Measurements from ENCODE around the gene NTM. TPM values are rescaled to one million over a fixed set of nuclear protein-coding genes. Genes with fewer than 3 reads are reported as not detected.

NTM gene
- total RNA-seq, 1 donor from 2014 or later: not detected

DNA sequence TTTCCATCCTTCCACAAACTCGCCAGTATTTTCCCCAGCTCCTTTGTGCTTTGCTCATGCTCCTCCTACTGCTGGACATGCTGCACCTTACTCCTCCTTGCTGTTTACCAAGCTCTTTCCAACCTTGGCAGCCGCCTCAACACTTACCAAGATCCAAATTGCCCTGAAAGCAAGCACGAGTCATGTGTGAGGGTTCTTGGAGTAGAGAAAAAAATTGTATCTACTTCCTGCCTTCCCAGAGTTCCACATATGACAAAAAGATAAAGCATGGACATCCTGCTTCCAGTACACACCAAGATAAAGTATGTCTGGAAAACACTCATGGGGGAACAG, 767.5 kb downstream of the NTM start:
- Mint-ChIP-seq H3K4me1 (no peaks in the 10 kb centered on the region), H3K4me3 (no peak overlapping the region), H3K27ac (no peak overlapping the region), H3K27me3 (no peaks in the 10 kb centered on the region), H3K36me3 (ENCODE audit: low read depth) (no peaks in the 10 kb centered on the region), H3K9me3 (peaks cover 2% of the 10 kb centered on the region)
- ChIA-PET POLR2A (no interaction called here), CTCF (no interaction called here)
- ATAC-seq (ENCODE audit: low read depth) (no peak), DNase-seq (no peak)
- TF ChIP-seq, protein P1, sequence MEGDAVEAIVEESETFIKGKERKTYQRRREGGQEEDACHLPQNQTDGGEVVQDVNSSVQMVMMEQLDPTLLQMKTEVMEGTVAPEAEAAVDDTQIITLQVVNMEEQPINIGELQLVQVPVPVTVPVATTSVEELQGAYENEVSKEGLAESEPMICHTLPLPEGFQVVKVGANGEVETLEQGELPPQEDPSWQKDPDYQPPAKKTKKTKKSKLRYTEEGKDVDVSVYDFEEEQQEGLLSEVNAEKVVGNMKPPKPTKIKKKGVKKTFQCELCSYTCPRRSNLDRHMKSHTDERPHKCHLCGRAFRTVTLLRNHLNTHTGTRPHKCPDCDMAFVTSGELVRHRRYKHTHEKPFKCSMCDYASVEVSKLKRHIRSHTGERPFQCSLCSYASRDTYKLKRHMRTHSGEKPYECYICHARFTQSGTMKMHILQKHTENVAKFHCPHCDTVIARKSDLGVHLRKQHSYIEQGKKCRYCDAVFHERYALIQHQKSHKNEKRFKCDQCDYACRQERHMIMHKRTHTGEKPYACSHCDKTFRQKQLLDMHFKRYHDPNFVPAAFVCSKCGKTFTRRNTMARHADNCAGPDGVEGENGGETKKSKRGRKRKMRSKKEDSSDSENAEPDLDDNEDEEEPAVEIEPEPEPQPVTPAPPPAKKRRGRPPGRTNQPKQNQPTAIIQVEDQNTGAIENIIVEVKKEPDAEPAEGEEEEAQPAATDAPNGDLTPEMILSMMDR (IDR thresholded peaks at IDR 0.05): no peak
- intact Hi-C loops (cut with micrococcal nuclease): no loop called here

DNA sequence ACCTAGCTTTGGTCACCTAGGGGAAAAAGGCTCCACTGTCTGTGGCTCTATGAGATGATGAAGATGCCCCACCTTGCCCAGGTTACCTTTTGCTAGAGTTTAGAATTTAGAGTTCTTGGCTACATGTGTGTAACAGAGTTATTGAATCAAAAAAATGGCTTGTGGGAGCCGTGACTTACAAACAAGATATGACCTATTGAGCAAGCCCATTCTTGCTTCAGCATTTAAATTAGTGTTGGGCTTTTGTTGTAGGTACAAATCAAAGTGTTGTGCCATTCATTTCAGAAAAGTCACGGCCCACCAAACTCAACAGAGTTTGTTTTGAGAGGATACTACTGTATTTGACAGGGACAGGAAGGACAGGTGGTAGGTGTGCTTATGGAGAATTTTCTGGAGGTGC, 768.8 kb downstream of the NTM start:
- TF ChIP-seq, protein P1 (IDR thresholded peaks at IDR 0.05): no peak
- Mint-ChIP-seq H3K27ac (no peak overlapping the region), H3K27me3 (no peaks in the 10 kb centered on the region), H3K9me3 (peaks cover 2% of the 10 kb centered on the region), H3K4me1 (no peaks in the 10 kb centered on the region), H3K4me3 (no peak overlapping the region), H3K36me3 (ENCODE audit: low read depth) (no peaks in the 10 kb centered on the region)
- ChIA-PET POLR2A (no interaction called here), CTCF (no interaction called here)
- DNase-seq (no peak), ATAC-seq (ENCODE audit: low read depth) (no peak)
- intact Hi-C loops (cut with micrococcal nuclease): no loop called here

DNA sequence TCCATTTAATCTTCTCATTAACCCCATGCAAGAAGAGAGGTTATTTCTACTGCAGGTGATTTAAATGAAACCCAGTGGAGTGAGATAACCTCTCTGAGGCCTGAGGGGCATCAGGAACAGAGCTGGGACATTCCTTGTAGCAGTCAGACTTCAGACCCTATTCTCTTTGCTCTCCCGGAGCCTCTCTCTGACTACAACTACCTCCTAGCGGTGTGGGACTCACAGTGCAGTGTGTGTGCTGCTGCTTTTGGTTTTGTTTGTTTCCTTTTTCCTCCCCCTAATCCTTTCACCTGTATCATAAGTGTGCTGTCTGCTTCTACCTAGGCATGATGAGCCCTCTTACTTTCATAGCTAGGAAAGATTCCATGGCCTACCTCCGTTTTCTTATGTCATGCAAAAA, 769.6 kb downstream of the NTM start:
- intact Hi-C loops (cut with micrococcal nuclease): no loop called here
- Mint-ChIP-seq H3K4me3 (no peak overlapping the region), H3K9me3 (peaks cover 2% of the 10 kb centered on the region), H3K4me1 (no peaks in the 10 kb centered on the region), H3K27me3 (no peaks in the 10 kb centered on the region), H3K36me3 (ENCODE audit: low read depth) (no peaks in the 10 kb centered on the region), H3K27ac (no peak overlapping the region)
- ATAC-seq (ENCODE audit: low read depth) (no peak), DNase-seq (no peak)
- ChIA-PET POLR2A (no interaction called here), CTCF (no interaction called here)
- TF ChIP-seq, protein P1 (IDR thresholded peaks at IDR 0.05): no peak

DNA sequence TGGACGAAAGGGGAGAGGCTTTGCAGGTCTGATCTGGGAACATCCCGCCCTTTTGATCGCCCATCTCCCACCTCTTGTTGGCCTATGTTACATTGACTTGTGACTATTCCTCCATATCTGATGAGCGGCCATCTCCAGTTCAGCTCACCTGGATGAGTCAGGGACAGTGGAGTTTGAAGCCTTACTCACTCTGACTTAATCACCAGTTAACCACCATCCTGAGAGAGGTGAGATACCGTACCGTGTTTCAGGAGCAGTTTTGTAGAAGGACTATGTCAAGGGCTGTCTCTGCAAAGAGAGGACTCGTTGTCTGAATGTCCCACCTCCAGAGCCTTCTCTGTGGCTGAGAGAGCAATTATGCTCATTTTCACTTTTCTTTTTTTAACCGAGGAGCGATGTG, 771.7 kb downstream of the NTM start:
- TF ChIP-seq, protein P1 (IDR thresholded peaks at IDR 0.05): no peak
- intact Hi-C loops (cut with micrococcal nuclease): no loop called here
- Mint-ChIP-seq H3K9me3 (peaks cover 2% of the 10 kb centered on the region), H3K27me3 (no peaks in the 10 kb centered on the region), H3K4me3 (no peak overlapping the region), H3K4me1 (no peaks in the 10 kb centered on the region), H3K36me3 (ENCODE audit: low read depth) (no peaks in the 10 kb centered on the region), H3K27ac (no peak overlapping the region)
- ChIA-PET CTCF (no interaction called here), POLR2A (no interaction called here)
- ATAC-seq (ENCODE audit: low read depth) (no peak), DNase-seq (no peak)

DNA sequence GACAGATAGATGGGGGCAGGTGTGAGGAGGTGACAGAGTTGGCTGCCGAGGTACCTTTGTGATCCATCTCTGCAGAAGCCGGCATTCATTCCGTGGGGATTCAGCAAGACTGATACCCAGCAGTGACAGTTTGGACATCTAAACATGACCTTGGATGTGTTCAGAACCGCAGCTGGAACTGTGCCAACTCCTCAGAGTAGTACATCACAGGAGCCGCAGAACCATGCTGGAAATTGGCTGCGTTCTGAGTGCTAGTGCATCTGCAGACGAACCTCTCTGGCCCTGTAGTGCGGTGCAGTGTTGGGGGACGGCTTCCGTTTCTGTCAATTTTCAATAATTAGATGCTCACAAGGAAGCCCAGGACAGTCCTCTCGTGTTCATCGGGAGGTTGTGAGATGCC, 772.1 kb downstream of the NTM start:
- POLR2A ChIA-PET: no interaction called here
- ATAC-seq (ENCODE audit: low read depth) (no peak), DNase-seq (no peak)
- TF ChIP-seq, protein P1 (IDR thresholded peaks at IDR 0.05): no peak
- no peaks in the 10 kb centered on the region for H3K4me1 Mint-ChIP-seq
- no peaks in the 10 kb centered on the region for H3K27me3 Mint-ChIP-seq
- H3K27ac Mint-ChIP-seq: no peak overlapping the region
- intact Hi-C loops (cut with micrococcal nuclease): no loop called here
- H3K36me3 Mint-ChIP-seq (ENCODE audit: low read depth): no peaks in the 10 kb centered on the region
- CTCF ChIA-PET: no interaction called here
- no peak overlapping the region for H3K4me3 Mint-ChIP-seq
- H3K9me3 Mint-ChIP-seq: peaks cover 2% of the 10 kb centered on the region
